Stimulated activated CD8-positive, alpha-beta memory T cell treated with anti-CD3 and anti-CD28 coated beads, Interleukin-15, amount 100 ng/mL, for 24 hours (primary cell): ENCODE data around the gene TBXAS1.

Experiments used
- DNase-seq: peaks from one replicate; pipeline ENCODE4 v3.0.0-alpha.2; 2020; ENCODE audit warnings: low read depth

TBXAS1 gene

DNA sequence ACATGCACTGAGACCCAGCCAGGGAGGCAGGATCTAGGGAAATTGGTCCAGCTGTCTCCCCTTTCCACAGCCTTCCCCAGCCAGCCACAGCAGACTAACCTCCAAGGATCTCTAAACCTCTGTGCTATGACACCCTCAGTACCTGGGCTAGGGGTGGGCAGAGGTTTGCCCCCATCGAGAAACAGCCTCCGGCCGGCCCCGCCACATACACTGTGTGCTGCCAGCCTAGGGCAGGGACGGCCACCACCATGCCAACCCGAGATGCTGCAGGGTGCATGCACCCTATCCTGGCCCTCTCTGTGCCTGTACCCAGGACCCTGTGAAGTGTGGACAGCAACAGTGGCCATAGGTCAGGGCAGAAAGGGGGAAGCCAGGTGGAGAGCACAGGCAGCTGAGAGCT lies 175.6 kb downstream of the TBXAS1 start:
- DNase-seq = no peak

DNA sequence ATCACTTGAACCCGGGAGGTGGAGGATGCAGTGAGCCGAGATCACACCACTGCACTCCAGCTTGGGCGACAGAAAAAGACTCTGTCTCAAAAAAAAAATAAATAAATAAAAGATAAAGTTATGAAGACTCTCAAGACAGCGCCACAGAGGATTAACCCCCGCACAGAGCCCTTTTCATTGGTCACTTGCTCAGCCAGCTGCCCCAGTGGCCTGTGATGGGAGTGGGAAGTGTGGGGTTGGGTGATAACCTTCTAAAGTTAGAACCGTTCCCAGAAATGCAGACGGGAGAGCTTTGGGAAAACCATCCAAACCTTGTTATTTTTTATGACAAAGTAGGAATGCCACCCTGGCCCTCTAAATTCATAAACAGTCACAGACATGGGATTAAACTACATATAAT lies 176.3 kb downstream of the TBXAS1 start:
- no peak for DNase-seq

DNA sequence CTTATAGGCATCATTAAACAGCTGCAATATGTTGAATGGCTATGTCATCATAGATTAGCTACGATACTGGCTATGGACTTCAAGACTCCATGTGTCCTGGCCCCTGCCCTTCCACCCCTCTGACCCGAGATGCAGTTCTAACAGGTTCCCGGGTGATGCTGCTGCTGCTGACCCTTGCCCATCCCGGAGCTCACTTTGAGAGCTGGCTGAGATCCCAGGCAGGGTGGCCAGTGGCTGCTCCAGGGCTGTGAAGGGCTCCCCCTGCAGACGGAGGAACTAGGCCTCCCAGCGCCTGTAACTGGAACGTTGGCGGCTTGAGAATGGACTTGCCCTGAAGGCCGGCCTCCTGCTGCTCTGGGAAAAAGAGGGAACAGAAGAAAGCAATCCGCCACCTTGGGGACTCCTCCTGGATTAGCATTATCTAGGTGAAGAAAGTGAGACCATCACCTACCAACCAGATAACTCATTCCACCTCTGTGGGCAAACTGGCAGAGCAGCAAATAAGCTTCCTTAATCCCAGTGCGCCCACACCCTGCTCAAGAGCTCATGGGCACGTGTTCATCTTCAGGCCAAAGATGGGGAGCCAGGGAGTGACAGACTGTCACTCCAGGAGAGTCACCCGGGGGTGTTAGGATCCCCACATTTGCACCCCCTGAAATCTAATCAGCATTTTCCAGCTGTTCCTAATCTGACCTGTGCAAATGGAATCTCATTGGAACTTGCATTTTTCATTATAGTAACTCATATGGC lies 176.9 kb downstream of the TBXAS1 start:
- DNase-seq = no peak

DNA sequence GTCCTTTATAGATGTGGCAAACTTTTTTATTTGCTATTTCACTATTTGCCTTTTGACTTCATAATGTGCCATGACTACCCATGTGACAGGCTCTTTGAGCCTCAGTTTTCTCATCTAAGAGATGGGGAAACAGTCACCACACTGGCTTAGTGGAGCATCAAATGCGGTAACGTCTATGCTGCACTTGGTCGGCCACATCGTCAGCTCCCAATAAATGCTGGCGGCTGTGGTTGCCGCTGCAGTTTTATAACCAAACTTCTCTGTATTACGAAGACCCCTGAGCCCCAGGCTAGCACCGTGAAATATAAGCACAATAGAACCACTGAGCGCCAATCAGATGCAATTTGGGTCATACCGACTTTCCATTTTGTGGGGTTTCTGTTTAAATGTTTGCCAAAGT lies 177.5 kb downstream of the TBXAS1 start:
- DNase-seq = no peak

DNA sequence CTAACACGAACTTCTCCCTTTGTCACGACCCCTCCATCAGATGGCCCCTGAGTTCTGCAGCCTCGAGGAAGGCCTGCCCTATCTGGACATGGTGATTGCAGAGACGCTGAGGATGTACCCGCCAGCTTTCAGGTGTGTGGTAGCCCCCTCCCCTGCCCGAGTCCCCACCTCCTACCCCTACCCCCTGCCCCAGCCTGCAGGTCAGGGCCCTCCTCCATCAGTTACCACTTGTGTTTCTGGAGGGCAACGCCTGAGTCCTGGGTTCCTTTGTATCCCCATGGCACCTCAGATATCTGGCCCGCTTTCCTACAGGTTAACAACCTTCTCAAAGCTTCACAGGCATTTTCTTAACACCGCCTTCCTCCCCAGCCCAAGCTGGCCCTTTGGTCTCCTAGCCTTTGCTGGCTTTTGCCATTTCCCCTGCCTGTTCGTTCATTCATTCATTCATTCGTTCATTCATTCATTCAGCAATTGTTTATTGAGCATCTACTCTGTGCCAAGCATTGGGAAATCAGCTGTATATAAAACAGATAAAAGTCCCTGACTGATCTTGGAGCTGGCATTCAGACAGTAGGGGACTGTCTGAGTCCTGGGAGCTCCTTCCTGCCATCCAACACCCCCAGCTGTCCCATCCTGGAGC lies 178.1 kb downstream of the TBXAS1 start:
- DNase-seq = no peak

DNA sequence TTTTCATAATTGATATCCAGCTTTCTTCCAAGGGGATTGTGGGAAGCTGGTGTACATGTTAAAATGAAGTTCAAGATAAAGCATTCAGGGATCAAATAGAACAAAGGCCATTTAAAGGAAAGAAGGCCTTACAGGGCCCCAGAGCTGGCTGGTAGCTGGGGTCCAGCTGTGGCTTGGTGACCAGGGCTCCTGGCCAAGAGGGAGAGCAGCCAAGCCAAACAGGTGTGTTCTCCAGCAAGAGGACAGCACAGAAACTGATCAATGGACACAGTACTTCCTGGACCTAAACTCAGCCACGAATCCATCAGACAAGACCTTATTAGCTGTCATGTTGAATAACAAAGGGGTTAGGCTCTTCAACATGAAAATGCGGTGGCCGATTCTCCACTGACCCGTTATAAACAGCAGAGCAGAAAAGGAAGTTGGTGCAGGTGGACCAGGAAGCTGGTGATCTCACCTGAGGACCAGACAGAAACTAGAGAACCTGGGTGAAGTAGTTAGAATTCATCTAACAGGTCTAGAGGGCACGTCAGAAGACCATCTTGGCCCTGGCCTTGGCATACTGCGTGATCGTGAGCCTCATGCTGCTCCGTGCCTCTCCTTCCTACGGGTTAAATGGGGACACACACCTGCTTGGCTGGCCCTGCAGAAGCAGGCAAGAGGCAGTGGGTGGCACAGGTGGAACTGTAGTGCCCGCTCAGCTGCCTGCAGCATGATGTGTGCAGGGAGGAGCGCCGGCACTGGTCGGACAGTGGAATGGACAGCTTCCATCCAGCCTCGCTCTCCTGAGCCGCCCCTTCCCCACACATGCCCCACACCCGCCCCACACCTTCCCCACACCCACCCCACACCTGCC lies 179.9 kb downstream of the TBXAS1 start:
- no peak for DNase-seq

DNA sequence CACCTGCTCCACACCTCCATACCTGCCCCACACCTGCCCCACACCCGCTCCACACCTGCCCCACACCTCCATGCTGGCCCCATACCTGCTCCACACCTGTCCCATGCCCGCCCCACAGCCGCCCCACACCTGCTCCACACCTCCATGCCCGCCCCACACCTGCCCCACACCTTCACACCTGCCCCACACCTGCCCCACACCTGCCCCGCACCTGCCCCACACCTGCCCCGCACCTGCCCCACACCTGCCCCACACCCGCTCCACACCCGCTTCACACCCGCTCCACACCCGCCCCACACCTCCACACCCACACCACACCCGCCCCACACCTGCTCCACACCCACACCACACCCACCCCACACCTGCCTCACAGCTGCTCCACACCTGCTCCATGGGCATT lies 180.7 kb downstream of the TBXAS1 start:
- DNase-seq = no peak

DNA sequence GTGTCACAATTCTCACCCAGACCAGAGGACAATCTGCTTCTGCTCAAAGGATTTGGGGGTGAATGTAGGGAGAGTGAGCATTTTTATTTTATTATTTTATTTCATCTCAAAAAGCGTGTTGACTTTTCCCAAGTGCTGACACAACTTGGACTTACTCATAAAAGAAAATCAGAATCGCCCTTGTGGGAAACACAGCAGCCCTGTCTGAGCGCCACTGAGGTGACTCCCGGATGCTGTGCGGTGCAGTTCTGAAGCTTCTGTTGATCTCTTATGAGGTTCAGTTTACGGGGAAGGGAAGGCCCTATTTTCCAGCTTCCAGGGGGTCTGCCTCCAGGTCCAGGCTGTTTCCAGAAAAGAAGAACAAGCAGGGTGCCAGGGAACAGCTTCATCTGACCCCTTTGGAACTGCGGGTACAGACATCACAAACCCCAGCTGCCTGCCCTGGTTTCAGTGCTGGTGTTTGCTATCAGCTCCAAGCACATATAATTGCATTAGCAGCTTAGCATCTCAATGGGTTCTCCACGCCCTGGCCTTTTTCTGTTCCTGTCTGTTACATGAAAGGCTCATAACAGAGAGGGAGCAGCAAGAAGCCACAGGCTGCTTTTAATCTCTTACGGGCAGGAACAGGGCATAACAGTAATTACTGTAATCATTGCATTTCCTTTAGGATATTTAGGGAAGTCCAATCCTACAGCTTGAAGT lies 181.3 kb downstream of the TBXAS1 start:
- no peak for DNase-seq

DNA sequence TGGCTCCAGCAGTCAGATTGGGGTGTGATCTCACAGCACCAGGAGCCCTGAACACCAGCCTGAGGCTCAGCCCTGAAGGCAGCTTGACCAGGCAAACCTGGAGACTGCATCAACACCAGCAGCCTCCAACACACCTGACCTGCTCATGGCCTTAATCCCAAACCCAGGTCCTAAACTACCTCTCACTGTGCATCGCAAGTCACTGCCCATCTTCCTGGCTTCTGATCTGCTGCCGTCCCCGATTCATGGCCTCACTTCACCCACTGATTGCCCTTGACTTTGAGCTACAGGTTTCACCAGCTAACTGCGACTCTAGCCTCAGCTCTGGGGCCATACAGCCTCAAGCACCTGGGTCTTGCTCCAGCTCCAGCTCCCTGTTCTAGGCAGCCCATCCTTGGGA lies 184.6 kb downstream of the TBXAS1 start:
- DNase-seq = no peak

DNA sequence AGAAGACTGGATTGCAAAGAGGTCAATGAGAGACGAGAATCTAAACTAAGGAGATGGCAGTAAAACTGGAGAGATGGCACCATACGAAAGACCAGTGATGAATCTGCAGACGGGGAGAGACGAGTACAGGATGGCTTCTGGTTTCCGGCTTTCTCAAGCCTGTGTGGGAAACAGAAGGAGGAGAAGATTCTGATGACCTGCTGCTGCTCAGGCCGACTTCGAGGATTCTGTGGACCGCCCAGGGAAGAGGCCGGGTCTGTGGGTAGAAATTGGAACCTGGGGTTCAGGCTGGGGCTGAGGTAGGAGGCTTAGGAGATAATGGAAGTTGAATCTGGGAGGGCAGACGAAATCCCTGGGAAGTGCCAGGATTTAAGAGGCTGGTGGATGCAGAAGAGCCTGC lies 185.1 kb downstream of the TBXAS1 start:
- DNase-seq = no peak

DNA sequence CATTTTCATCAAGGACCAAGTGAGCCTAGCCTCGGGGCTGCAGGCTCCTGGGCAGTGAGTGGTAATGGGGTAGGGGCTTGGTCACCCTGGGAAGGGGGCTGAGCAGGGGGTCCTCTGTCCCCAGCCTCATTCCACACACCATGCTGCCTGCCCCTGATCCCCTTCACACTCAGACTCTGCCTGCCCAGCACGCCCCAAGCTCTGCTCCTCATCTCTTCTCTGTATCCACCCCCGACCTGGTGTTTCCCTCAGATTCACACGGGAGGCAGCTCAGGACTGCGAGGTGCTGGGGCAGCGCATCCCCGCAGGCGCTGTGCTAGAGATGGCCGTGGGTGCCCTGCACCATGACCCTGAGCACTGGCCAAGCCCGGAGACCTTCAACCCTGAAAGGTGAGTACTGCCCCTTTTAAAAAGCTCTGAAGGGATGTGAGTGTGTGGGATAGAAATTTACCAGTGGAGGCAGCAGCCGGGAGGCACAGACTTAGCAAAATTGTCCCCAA lies 186.5 kb downstream of the TBXAS1 start:
- DNase-seq = no peak

DNA sequence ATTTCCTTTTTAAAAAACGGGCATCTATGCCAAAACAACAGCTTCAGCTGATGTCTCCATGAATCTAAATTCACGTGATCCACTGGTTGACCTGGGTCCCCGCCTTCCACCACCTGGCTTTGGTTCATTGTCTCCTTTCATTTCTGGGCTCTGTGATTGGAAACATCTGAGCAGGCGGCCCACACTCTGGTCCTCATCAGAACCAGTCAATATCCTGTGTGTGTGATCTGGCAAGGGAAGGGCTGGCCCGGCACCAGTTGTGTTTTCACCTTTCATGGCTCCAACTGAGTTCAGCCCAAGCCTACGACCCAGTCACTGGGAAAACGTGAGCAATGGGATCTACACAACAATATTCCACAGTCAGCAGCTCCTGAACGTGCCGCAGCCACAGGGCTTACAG lies 187.5 kb downstream of the TBXAS1 start:
- no peak for DNase-seq

DNA sequence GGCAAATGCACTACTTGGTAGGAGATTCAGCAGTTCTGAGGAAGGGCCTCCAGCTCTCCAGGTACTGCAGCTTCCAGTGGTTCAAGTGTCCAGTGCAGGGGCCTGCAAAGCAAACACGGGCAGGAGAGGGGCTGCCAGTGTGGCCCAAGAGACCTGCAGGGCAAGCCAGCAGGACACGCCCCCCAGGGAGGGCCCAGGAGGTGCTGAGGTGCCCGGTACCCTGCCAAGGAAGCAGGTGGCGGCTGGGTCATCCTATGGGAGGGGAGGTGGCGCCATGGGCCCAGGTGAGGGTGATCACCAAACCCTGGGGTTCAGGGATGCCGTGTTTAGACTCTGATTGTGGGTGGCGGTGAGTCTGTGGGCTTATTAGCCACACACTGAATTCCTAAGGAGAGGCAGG lies 188.0 kb downstream of the TBXAS1 start:
- no peak for DNase-seq

DNA sequence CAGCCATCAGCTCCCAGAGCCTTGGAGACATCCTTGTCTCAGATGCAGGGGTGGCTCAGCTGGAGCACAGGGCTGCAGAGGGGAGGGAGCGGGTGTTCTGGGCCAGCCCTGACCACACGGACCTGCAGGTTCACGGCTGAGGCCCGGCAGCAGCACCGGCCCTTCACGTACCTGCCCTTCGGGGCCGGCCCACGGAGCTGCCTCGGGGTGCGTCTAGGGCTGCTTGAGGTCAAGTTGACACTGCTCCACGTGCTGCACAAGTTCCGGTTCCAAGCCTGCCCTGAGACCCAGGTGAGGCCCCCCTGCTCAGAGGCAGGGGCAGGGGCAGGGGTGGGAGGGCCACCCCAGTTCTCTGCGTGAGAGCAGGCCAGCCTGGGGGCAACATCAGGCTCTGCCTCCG lies 188.5 kb downstream of the TBXAS1 start:
- no peak for DNase-seq

DNA sequence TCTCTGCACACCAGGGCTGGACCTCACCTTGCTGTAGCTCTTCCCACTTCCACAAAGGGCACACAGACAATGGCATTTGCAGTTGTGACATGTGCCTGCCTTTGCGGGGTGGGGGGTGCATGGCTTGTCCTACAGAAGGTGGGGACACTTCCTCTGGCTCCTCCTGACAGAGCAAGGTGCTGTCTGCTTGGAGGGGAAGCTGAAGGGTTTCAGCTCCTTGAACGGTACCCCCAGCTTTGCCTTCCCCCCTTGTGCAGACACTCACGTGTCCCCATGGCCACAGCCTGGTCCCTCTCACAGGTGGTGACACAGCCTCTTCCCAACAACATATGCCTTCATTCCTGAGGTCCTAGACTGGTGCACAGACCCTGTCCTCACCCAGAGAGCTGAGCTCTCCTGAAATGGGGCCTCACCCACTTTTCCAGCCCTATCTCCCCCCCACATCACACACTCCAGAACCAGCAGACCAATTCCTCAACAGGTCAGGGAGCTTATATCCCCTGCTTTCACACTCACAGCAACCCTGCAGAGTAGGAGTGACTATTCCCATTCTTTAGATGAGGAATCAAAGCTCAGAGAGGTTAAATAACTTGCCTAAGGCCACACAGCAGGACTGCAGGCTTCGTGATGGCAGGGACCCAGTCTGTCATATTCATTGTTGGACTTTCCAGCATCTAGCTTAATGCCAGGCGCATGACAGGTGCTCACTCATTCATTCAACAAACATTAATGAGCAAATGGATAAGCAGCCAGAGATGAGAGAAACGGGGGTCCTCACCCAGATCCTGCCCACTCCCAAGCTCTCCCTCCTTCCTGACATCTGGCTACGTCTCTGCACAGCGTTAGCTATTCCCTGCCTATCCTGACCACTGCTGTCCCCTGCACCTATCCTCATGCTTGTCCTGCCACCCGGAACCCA lies 189.3 kb downstream of the TBXAS1 start:
- DNase-seq = no peak

DNA sequence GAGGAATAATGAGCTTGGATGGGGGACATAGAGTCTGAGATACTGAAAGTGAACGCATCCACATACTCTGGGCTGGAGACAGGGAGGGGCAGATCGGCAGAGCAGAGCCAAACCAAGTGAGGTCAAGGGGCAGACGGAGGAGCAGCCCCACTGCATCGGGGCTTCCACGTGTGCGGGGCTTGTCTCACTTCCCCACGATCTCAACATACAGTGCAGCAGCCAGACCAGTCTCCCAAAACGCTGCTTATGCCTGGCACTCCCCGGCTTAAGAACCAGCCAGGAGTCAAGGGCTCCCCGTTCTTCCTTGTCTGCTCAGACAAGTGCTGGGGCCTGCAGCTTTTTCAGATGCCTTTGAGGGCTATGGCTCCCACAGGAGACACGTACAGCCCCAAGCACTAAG lies 190.1 kb downstream of the TBXAS1 start:
- DNase-seq = no peak

DNA sequence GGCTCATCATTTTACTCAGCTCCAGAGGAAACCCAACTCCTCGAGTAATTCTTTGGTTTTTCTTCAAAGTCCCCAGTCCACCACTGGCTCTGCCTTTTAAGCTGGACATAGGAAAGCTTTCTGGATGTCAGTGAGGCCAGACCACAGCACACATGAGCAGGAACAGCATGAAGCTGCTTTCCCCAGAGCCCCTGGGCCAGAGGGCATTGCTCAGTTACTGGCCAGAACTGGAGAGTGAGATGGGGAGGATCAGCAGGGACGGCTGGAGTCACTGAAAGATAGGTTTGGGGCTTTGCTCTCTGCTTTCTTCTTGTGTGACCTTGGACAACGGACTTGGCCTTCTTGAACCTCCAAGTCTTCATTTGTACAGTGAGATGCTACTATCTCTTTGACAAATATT lies 190.5 kb downstream of the TBXAS1 start:
- DNase-seq = no peak

DNA sequence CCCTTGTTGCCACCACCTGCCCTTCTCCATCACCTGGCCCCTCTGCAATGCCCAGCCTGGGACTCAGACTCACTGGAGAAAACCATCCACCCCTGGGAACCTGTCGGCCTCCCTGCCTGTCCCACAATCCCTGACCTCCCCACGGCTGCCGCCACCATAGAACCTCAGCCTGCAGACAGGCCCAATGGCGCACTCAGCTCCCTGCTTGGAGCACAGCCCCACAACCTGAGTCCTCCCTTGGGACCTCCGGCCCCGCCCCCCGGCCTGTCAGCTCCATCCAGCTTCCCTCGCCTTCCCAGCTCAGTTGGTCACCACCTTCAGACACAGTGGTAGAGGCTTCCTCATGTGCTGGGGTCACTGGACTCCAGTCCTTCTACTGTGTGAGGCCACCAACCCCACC lies 192.5 kb downstream of the TBXAS1 start:
- no peak for DNase-seq

DNA sequence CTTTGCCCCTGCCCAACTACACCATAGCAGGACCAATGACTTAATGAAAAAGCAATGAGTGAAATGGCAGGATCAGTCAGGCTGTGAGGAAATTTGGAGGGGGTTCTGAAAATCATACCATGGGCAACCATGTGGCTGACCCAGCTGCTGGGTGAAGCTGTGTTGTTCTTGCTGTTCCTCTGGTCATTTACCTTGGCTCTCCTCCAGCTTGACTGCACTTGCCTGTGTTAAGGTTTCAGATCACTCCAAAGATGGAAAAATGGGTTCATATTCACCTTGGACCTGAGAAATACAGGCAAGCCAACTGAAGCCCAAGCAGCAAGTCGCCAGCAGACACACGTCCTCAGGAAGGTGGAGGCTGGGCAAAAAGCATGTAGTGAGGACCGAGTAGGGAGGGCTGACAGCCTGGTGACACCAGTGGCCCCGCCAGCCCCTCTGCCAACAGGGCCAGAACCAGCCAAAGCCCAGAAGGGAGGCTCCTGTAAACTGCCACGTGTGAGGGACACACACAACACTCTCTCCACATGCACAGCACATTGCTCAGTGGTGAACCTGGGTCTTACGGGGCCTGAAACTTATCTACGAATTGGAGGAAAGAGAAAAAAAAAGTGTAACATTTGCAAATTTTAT lies 193.6 kb downstream of the TBXAS1 start:
- no peak for DNase-seq

DNA sequence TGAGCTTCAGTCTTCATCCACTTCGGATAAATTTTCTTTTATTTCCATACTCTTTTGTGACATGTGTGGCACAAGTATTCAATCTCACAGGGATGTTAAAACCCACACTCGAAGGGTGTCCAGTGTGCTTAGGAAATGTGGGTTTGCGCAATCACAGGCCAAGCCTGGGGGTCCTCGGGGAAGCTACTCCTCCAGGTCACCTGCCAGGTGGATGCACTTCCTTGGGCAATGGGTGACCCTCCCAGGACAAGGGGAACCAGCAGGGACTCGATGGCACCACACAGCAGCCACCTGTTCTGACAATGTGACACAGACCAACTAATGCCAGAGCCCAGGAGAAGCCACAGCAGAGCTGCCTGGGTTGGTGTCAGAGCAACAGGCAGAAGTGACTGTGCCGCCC lies 194.7 kb downstream of the TBXAS1 start:
- DNase-seq = no peak

DNA sequence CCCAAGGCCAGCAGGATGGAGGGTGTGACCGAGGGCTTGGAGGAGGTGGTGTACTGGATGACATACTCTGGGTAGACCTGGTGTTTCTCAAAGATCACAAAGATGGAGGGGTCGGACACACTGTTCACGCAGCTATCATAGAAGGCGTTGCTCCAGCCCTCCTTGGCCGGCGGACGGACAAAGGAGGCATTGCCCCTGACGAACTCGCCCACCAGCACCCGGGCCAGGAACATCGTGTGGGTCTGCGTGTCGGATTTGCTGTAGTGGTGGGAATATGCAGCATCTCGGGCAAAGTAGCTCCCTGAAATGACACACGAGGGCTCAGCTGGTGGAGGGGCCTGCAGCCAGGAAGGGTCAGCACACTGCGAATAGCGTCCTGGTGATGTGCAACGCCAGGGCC lies 195.5 kb downstream of the TBXAS1 start:
- no peak for DNase-seq
